Gastrocnemius medialis (tissue), 4 donors: ENCODE results near the gene PRKAB1.

Source experiments
- CTCF ChIP-seq, 5 experiments: fragments of 450-650 bp in 3 of 5; fragments of 200-600 bp in 2 of 5; sonication (generic) in 2 of 5; IDR thresholded peaks in 4 of 5; conservative IDR thresholded peaks in 1 of 5; 1 replicate in 4 of 5; 2 replicates in 1 of 5; pipeline ENCODE4 v1.5.1; 2016 to 2019; ENCODE audit warnings: antibody characterized with exemption in 5 of 5, mild to moderate bottlenecking in 3 of 5, moderate library complexity in 3 of 5
- POLR2A ChIP-seq, 2 donors: fragments of 450-650 bp; IDR thresholded peaks; one replicate each; pipeline ENCODE4 v1.6.1; 2017; ENCODE audit warnings: antibody characterized with exemption in 2 of 2, mild to moderate bottlenecking in 2 of 2, moderate library complexity in 2 of 2

DNA sequence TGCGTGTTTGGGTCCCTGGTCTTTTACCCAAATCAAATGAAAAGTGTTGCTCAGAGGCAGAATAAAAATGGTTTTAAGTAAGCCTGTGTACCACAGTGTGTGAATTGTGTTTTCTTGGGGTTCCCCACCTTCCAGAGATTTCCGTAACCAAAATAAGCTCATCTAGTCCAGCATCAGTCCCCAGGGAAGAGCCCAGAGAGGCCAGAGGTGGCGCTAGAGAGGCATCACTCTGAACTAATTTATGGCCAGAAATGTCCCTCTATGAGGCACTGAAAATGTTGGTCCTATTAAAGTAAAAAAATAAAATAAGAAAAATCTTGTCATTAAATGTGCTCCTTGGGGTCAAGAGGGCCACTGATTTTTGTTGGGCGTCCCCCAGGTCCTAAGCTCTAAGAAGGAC lies 24.9 kb upstream of the PRKAB1 start:
- TF ChIP-seq POLR2A (IDR thresholded peaks at IDR 0.05) (no peak), CTCF (IDR thresholded peaks at IDR 0.05 in 4 of 5, conservative IDR thresholded peaks at IDR 0.05 in 1 of 5) (peak in 1 of 5 experiments; percentile 16)
